DMS53 treated with DMSO at 0.1 percent for 48 hours (cell line): Measurements from ENCODE around the gene GATA1.
"Not testable (repeated sequence)": the region's sequence is repeated elsewhere in the genome, so short reads cannot be mapped to it uniquely, and the experiment has no call there.

Experiments used
- DNase-seq: peaks from one replicate; lab custom pipeline; 2025; ENCODE audit not compliant: unreplicated experiment; lab: John Stamatoyannopoulos, UW

GATA1 gene

GRCh38 chrX:48806081-48806480, 19.7 kb downstream of the GATA1 start:
- DNase-seq: no peak

- no peak for DNase-seq
Measured at GRCh38 chrX:48813644-48814043, 27.3 kb downstream of the GATA1 start.

- no peak for DNase-seq
Measured at GRCh38 chrX:48814722-48815121, 28.3 kb downstream of the GATA1 start.

GRCh38 chrX:48815266-48815665, 28.9 kb downstream of the GATA1 start:
- no peak for DNase-seq

- DNase-seq: no peak
Measured at GRCh38 chrX:48816014-48816810, 29.8 kb downstream of the GATA1 start.

- no peak for DNase-seq
Measured at GRCh38 chrX:48818098-48818497, 31.7 kb downstream of the GATA1 start.

GRCh38 chrX:48818866-48819265, 32.5 kb downstream of the GATA1 start:
- no peak for DNase-seq

- DNase-seq: not testable (repeated sequence)
Measured at GRCh38 chrX:48819394-48819793, 33.0 kb downstream of the GATA1 start.

- no peak for DNase-seq
Measured at GRCh38 chrX:48823053-48823452, 36.7 kb downstream of the GATA1 start.

GRCh38 chrX:48824066-48824465, 37.7 kb downstream of the GATA1 start:
- DNase-seq: no peak

- no peak for DNase-seq
Measured at GRCh38 chrX:48826135-48826875, 39.9 kb downstream of the GATA1 start, which contains the start of gene ERAS. TSS of gene ERAS (plus strand) at chrX:48826513. CDS start at chrX:48829124, 2,611 bp downstream.

- DNase-seq: no peak
Measured at GRCh38 chrX:48826876-48827653, 40.7 kb downstream of the GATA1 start.

- DNase-seq: no peak
Measured at GRCh38 chrX:48827654-48827968, 41.2 kb downstream of the GATA1 start.

- no peak for DNase-seq
Measured at GRCh38 chrX:48829016-48829735, 42.8 kb downstream of the GATA1 start.

GRCh38 chrX:48831136-48831908, 44.9 kb downstream of the GATA1 start:
- no peak for DNase-seq

- DNase-seq: no peak
Measured at GRCh38 chrX:48831909-48832291, 45.5 kb downstream of the GATA1 start.

- DNase-seq: no peak
Measured at GRCh38 chrX:48833542-48834138, 47.2 kb downstream of the GATA1 start.

- no peak for DNase-seq
Measured at GRCh38 chrX:48834383-48834709, 48.0 kb downstream of the GATA1 start.

GRCh38 chrX:48835524-48836329, 49.3 kb downstream of the GATA1 start, which contains the start of gene PCSK1N:
TSS of gene PCSK1N (minus strand) at chrX:48835610. CDS start at chrX:48835532, 78 bp downstream.
- peak; percentile 22 for DNase-seq
